GM18861 (cell line): Measurements from ENCODE around the gene CBFA2T3.
A peak's percentile ranks its signal among the peaks of the same experiment; 100 is the strongest.

Source experiments
- ATAC-seq: cut with Tn5 transposase; IDR thresholded peaks from one replicate; pipeline ENCODE4 v1.9.1; 2021; ENCODE audit not compliant: unreplicated experiment

CBFA2T3 gene

GRCh38 chr16:88865310-88865709 is 111.7 kb downstream of the CBFA2T3 start:
- ATAC-seq: no peak

- no peak for ATAC-seq
Measured at GRCh38 chr16:88864521-88864920, 112.5 kb downstream of the CBFA2T3 start.

GRCh38 chr16:88864099-88864498 is 112.9 kb downstream of the CBFA2T3 start:
- no peak for ATAC-seq

- ATAC-seq: no peak
Measured at GRCh38 chr16:88863426-88863825, 113.6 kb downstream of the CBFA2T3 start.

GRCh38 chr16:88862968-88863367 is 114.0 kb downstream of the CBFA2T3 start:
- no peak for ATAC-seq

GRCh38 chr16:88861359-88861758 is 115.6 kb downstream of the CBFA2T3 start:
- ATAC-seq: no peak

- no peak for ATAC-seq
Measured at GRCh38 chr16:88859381-88860091, 117.5 kb downstream of the CBFA2T3 start.

- ATAC-seq: peak; percentile 38
Measured at GRCh38 chr16:88857728-88858339, 119.2 kb downstream of the CBFA2T3 start.

GRCh38 chr16:88856828-88857727 is 119.9 kb downstream of the CBFA2T3 start, which contains the start of the genes GALNS and TRAPPC2L:
Gene GALNS, minus strand, starts transcription at chr16:88856947. Its CDS starts 70 bp downstream, at chr16:88856877.
Gene TRAPPC2L, plus strand, starts transcription at chr16:88857127. Its CDS starts 24 bp downstream, at chr16:88857151.
- peak; percentile 67 for ATAC-seq

GRCh38 chr16:88856122-88856827 is 120.7 kb downstream of the CBFA2T3 start:
- ATAC-seq: no peak

GRCh38 chr16:88855736-88856121 is 121.3 kb downstream of the CBFA2T3 start:
- no peak for ATAC-seq

- ATAC-seq: no peak
Measured at GRCh38 chr16:88855176-88855575, 121.8 kb downstream of the CBFA2T3 start.

- no peak for ATAC-seq
Measured at GRCh38 chr16:88854306-88855111, 122.5 kb downstream of the CBFA2T3 start.

- no peak for ATAC-seq
Measured at GRCh38 chr16:88853325-88853941, 123.6 kb downstream of the CBFA2T3 start.

- ATAC-seq: no peak
Measured at GRCh38 chr16:88851616-88852015, 125.4 kb downstream of the CBFA2T3 start.

- ATAC-seq: no peak
Measured at GRCh38 chr16:88850531-88851199, 126.3 kb downstream of the CBFA2T3 start.

- no peak for ATAC-seq
Measured at GRCh38 chr16:88848557-88848956, 128.4 kb downstream of the CBFA2T3 start.

GRCh38 chr16:88847654-88848053 is 129.4 kb downstream of the CBFA2T3 start:
- no peak for ATAC-seq

- no peak for ATAC-seq
Measured at GRCh38 chr16:88846088-88846487, 130.9 kb downstream of the CBFA2T3 start.
